Neural cell (in vitro differentiated cells): Measurements from ENCODE around the gene ARL2BP. TPM values are rescaled to one million over a fixed set of nuclear protein-coding genes. Genes with fewer than 3 reads are reported as not detected.

Experiments used
- H2AFZ ChIP-seq: fragments of 200-600, 300-800 bp; sonication (generic), shearing (Covaris generic); 2 replicates; pipeline ENCODE4 v1.6.0; 2014; ENCODE audit warnings: low read depth, mild to moderate bottlenecking, antibody characterized with exemption, low read length, moderate library complexity
- H3F3A ChIP-seq: fragments of 200-600 bp; shearing (Covaris generic); 2 replicates; pipeline ENCODE4 v1.6.1; 2016; ENCODE audit warnings: mild to moderate bottlenecking, moderate library complexity, mixed read lengths, antibody characterized with exemption, low read length; ENCODE audit not compliant: insufficient read depth, poor library complexity, severe bottlenecking
- H3K27ac ChIP-seq: fragments of 200-600, 300-800 bp; sonication (generic), shearing (Covaris generic); 2 replicates; pipeline ENCODE4 v1.5.1; 2014; ENCODE audit warnings: mild to moderate bottlenecking, low read length, moderate library complexity
- H3K27me3 ChIP-seq: fragments of 300-800, 200-600 bp; sonication (generic), shearing (Covaris generic); 2 replicates; pipeline ENCODE4 v1.6.0; 2014; ENCODE audit warnings: mild to moderate bottlenecking, low read depth, low read length, moderate library complexity; ENCODE audit not compliant: insufficient read depth
- H3K36me3 ChIP-seq: fragments of 300-800, 200-600 bp; sonication (generic), shearing (Covaris generic); 2 replicates; pipeline ENCODE4 v1.5.1; 2014; ENCODE audit warnings: mild to moderate bottlenecking, antibody characterized with exemption, low read length, moderate library complexity; ENCODE audit not compliant: insufficient read depth
- H3K4me2 ChIP-seq: fragments of 300-800, 200-600 bp; sonication (generic), shearing (Covaris generic); 2 replicates; pipeline ENCODE4 v1.6.0; 2014; ENCODE audit warnings: mild to moderate bottlenecking, low read length
- H3K4me3 ChIP-seq: fragments of 300-800, 200-600 bp; sonication (generic), shearing (Covaris generic); 2 replicates; pipeline ENCODE4 v1.5.1; 2014; ENCODE audit warnings: mild to moderate bottlenecking, low read length, moderate library complexity
- H3K79me2 ChIP-seq: fragments of 200-600 bp; shearing (Covaris generic); replicated peaks from 2 replicates; pipeline ENCODE4 v1.6.0; 2014; ENCODE audit warnings: mild to moderate bottlenecking, low read length, moderate library complexity; ENCODE audit not compliant: insufficient read depth
- H3K9ac ChIP-seq: fragments of 300-800, 200-600 bp; sonication (generic), shearing (Covaris generic); 2 replicates; pipeline ENCODE4 v1.6.1; 2016; ENCODE audit warnings: mild to moderate bottlenecking, low read length, mixed read lengths
- H3K9me2 ChIP-seq: fragments of 200-600 bp; shearing (Covaris generic); 2 replicates; pipeline ENCODE4 v1.6.1; 2016; ENCODE audit warnings: mild to moderate bottlenecking, low read length, mixed read lengths; ENCODE audit not compliant: insufficient read depth
- H3K9me3 ChIP-seq: fragments of 200-600, 300-800 bp; sonication (generic), shearing (Covaris generic); 2 replicates; pipeline ENCODE4 v1.6.1; 2016; ENCODE audit warnings: mild to moderate bottlenecking, mixed run types, low read length, moderate library complexity, mixed read lengths
- H4K20me1 ChIP-seq: fragments of 200-600 bp; shearing (Covaris generic); 2 replicates; pipeline ENCODE4 v1.6.1; 2016; ENCODE audit warnings: mild to moderate bottlenecking, mixed run types; ENCODE audit not compliant: insufficient read depth
- EP300 ChIP-seq: fragments of 450-650 bp; conservative IDR thresholded peaks from 2 replicates; pipeline ENCODE4 v1.6.1; 2014; ENCODE audit warnings: antibody characterized with exemption, mild to moderate bottlenecking, moderate library complexity; ENCODE audit not compliant: poor library complexity, severe bottlenecking
- EZH2 ChIP-seq: fragments of 200-600, 300-800 bp; shearing (Covaris generic), sonication (generic); IDR thresholded peaks from 2 replicates; pipeline ENCODE4 v1.6.1; 2014; ENCODE audit warnings: antibody characterized with exemption, low read length, borderline replicate concordance, mild to moderate bottlenecking; ENCODE audit not compliant: insufficient read depth, poor library complexity, severe bottlenecking
- MXI1 ChIP-seq: fragments of 450-650 bp; conservative IDR thresholded peaks from 2 replicates; pipeline ENCODE4 v1.6.1; 2014; ENCODE audit warnings: antibody characterized with exemption, mild to moderate bottlenecking; ENCODE audit not compliant: poor library complexity, severe bottlenecking
- POLR2AphosphoS5 ChIP-seq: IDR thresholded peaks from 2 replicates; pipeline ENCODE4 v1.6.1; 2012
- RAD21 ChIP-seq: fragments of 450-650 bp; conservative IDR thresholded peaks from 2 replicates; pipeline ENCODE4 v1.6.1; 2014; ENCODE audit warnings: antibody characterized with exemption, mild to moderate bottlenecking, moderate library complexity
- SMC3 ChIP-seq: fragments of 450-650 bp; conservative IDR thresholded peaks from 2 replicates; pipeline ENCODE4 v1.6.1; 2014; ENCODE audit warnings: antibody characterized with exemption, mild to moderate bottlenecking, moderate library complexity; ENCODE audit not compliant: poor library complexity
- TAF1 ChIP-seq: IDR thresholded peaks from 2 replicates; pipeline ENCODE4 v1.6.1; 2012; ENCODE audit warnings: low read depth
- polyA plus RNA-seq: library from polyadenylated mRNA; depleted of rRNA; stranded (reverse); fragments of >200 nt; gene quantifications from 2 replicates; pipeline ENCODE4 v1.2.3, GENCODE V29; 2014
- TF ChIP-seq, protein P1 (sequence below): fragments of 450-650 bp; IDR thresholded peaks from 2 replicates; pipeline ENCODE4 v1.5.1; 2014; ENCODE audit warnings: antibody characterized with exemption, mild to moderate bottlenecking, moderate library complexity; ENCODE audit not compliant: poor library complexity, severe bottlenecking
- TF ChIP-seq, protein P2 (sequence below): IDR thresholded peaks from 2 replicates; pipeline ENCODE4 v1.6.1; 2012; ENCODE audit warnings: borderline replicate concordance

The ARL2BP gene
- polyA plus RNA-seq, 1 donor from 2014 or later, result 153 TPM

DNA sequence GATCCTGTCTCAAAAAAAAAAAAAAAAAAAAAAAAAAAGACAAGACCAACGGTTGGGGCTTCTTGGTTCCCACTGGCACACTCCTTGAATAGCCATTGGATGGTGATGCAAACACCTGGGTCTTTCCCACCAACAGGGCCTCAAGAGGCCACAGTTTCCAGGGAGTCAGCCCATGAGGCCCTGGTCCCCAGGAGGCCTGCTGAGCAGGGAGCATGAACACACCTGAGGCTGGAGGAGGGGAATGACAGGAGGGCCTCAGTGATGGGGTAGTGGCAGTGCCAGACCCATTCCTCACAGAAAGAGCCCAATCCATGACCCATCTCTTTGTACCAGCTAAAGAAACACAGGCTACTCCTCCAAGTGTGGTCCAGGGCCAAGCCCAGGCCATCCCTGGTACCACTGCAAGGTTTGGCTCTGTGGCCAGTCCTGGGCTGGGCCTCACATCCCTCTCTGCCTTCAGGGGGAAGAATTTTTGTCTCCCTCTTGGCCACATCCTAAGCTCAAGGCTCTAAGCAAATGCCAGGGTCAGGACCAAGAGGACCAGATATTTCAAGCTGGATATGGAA lies 13.9 kb downstream of the ARL2BP start:
- Histone ChIP-seq H3K4me2 (no peak overlapping the region), H4K20me1 (no peaks in the 10 kb centered on the region), H3K79me2 (no peaks in the 10 kb centered on the region), H3F3A (no peaks in the 10 kb centered on the region), H3K27me3 (no peaks in the 10 kb centered on the region), H3K27ac (no peak overlapping the region), H2AFZ (no peak overlapping the region), H3K4me3 (no peak overlapping the region), H3K36me3 (no peaks in the 10 kb centered on the region), H3K9me3 (no peaks in the 10 kb centered on the region), H3K9ac (no peak overlapping the region), H3K9me2 (no peaks in the 10 kb centered on the region)
- TF ChIP-seq EZH2, result no peak
- TF ChIP-seq RAD21, result no peak
- TF ChIP-seq, protein P1, sequence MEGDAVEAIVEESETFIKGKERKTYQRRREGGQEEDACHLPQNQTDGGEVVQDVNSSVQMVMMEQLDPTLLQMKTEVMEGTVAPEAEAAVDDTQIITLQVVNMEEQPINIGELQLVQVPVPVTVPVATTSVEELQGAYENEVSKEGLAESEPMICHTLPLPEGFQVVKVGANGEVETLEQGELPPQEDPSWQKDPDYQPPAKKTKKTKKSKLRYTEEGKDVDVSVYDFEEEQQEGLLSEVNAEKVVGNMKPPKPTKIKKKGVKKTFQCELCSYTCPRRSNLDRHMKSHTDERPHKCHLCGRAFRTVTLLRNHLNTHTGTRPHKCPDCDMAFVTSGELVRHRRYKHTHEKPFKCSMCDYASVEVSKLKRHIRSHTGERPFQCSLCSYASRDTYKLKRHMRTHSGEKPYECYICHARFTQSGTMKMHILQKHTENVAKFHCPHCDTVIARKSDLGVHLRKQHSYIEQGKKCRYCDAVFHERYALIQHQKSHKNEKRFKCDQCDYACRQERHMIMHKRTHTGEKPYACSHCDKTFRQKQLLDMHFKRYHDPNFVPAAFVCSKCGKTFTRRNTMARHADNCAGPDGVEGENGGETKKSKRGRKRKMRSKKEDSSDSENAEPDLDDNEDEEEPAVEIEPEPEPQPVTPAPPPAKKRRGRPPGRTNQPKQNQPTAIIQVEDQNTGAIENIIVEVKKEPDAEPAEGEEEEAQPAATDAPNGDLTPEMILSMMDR, result no peak
- no peak for TF ChIP-seq EP300
- no peak for TF ChIP-seq TAF1
- TF ChIP-seq, protein P2, sequence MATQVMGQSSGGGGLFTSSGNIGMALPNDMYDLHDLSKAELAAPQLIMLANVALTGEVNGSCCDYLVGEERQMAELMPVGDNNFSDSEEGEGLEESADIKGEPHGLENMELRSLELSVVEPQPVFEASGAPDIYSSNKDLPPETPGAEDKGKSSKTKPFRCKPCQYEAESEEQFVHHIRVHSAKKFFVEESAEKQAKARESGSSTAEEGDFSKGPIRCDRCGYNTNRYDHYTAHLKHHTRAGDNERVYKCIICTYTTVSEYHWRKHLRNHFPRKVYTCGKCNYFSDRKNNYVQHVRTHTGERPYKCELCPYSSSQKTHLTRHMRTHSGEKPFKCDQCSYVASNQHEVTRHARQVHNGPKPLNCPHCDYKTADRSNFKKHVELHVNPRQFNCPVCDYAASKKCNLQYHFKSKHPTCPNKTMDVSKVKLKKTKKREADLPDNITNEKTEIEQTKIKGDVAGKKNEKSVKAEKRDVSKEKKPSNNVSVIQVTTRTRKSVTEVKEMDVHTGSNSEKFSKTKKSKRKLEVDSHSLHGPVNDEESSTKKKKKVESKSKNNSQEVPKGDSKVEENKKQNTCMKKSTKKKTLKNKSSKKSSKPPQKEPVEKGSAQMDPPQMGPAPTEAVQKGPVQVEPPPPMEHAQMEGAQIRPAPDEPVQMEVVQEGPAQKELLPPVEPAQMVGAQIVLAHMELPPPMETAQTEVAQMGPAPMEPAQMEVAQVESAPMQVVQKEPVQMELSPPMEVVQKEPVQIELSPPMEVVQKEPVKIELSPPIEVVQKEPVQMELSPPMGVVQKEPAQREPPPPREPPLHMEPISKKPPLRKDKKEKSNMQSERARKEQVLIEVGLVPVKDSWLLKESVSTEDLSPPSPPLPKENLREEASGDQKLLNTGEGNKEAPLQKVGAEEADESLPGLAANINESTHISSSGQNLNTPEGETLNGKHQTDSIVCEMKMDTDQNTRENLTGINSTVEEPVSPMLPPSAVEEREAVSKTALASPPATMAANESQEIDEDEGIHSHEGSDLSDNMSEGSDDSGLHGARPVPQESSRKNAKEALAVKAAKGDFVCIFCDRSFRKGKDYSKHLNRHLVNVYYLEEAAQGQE, result no peak
- TF ChIP-seq POLR2AphosphoS5, result no peak
- TF ChIP-seq SMC3, result no peak
- no peak for TF ChIP-seq MXI1

DNA sequence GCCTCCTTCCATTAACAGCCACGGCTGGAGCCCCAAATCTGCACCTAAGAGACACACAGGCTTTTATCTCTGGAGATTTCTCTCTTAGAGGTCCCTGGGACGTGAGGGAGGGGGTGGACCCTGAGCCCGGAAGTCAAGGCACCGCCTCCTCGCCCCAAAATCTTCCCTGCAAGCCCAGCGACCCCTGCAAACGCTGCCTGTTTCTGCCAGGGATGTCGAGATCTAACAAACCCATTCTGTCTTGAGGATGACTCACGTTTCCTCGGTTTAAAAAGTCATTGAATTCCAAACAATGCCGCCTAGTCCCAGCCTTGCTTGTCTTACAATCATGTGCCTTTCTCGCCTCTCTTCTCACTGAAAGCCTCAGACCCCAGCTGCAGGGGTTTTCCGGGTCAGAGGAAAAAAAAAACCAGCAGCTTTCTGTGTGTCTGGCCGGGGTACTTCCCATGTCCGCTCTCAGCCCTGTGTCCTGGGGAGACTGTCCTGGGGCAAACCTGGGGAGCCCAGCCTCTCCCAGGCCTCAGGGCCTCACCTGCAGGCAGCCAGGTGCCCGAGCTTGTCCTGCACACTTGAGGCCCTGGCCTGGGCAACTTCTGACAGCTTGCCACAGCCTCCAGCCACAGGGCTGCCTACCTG lies 15.4 kb downstream of the ARL2BP start:
- Histone ChIP-seq H3K4me2 (no peak overlapping the region), H3K36me3 (no peaks in the 10 kb centered on the region), H3K9me2 (no peaks in the 10 kb centered on the region), H3K79me2 (no peaks in the 10 kb centered on the region), H4K20me1 (no peaks in the 10 kb centered on the region), H3F3A (no peaks in the 10 kb centered on the region), H3K9me3 (no peaks in the 10 kb centered on the region), H2AFZ (no peak overlapping the region), H3K4me3 (no peak overlapping the region), H3K9ac (no peak overlapping the region), H3K27ac (no peak overlapping the region), H3K27me3 (no peaks in the 10 kb centered on the region)
- TF ChIP-seq, protein P1, result no peak
- no peak for TF ChIP-seq EZH2
- TF ChIP-seq TAF1, result no peak
- TF ChIP-seq EP300, result no peak
- TF ChIP-seq, protein P2, result no peak
- no peak for TF ChIP-seq SMC3
- no peak for TF ChIP-seq RAD21
- no peak for TF ChIP-seq MXI1
- no peak for TF ChIP-seq POLR2AphosphoS5
